Measurements from ENCODE around the gene FHAD1.

The FHAD1 gene

GRCh38 chr1:15402809-15403450 lies 155.9 kb downstream of the FHAD1 start:
- no peak for TF ChIP-seq POLR2A (IDR thresholded peaks at IDR 0.05; ENCODE audit: extremely low read depth, insufficient read length)
- TF ChIP-seq CTCF (IDR thresholded peaks at IDR 0.05; ENCODE audit: low read depth, low read length) = no peak
- TF ChIP-seq MAX (IDR thresholded peaks at IDR 0.05; ENCODE audit: low read depth, low read length) = no peak
- TF ChIP-seq MYC (IDR thresholded peaks at IDR 0.05; ENCODE audit: low read depth, low read length) = no peak
- DNase-seq (ENCODE audit: low read depth) = no peak
- H3K4me3 ChIP-seq (ENCODE audit: low read depth, low read length) = no peak overlapping the region

GRCh38 chr1:15403962-15404580 lies 157.0 kb downstream of the FHAD1 start:
- no peak overlapping the region for H3K4me3 ChIP-seq (ENCODE audit: low read depth, low read length)
- TF ChIP-seq CTCF (IDR thresholded peaks at IDR 0.05; ENCODE audit: low read depth, low read length) (no peak), POLR2A (IDR thresholded peaks at IDR 0.05; ENCODE audit: extremely low read depth, insufficient read length) (no peak), MAX (IDR thresholded peaks at IDR 0.05; ENCODE audit: low read depth, low read length) (no peak), MYC (IDR thresholded peaks at IDR 0.05; ENCODE audit: low read depth, low read length) (no peak)
- DNase-seq (ENCODE audit: low read depth) = no peak

DNA sequence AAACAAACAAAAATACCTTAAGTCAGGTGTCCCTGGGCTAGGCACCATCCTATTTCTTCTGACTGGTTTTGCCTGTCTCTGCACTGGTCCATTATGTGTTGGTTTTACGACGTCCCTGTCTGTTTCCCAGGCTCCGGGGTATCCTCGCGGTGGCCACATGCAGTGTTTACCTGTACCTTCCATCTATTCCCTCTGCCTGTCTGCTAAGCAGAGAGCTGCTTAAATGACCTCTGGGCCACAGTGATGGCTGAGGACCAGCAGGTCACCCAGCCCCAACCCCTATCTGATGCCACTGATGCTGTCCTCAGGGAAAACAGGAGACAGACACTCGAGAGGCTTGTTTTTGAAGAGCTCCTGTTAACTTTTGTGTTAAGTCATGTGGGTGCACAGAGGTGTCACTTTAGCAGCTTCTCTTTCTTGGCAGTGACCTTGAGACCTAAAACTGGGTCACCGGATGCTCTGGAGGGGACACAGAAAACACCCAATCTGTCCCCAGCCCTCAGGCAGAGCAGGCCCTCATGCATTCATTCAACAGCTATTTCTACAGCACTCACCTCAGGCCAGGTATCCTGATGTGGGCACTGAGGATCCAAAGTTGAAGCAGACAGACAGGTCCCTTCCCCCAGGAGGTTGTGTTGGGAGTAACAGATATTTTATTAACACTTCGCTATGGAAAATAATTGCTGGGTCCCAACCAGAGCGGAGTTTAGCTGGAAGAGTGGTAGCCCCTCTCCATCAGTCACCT lies 158.3 kb downstream of the FHAD1 start:
- no peak for DNase-seq (ENCODE audit: low read depth)
- TF ChIP-seq CTCF (IDR thresholded peaks at IDR 0.05; ENCODE audit: low read depth, low read length) (no peak), POLR2A (IDR thresholded peaks at IDR 0.05; ENCODE audit: extremely low read depth, insufficient read length) (no peak), MYC (IDR thresholded peaks at IDR 0.05; ENCODE audit: low read depth, low read length) (no peak), MAX (IDR thresholded peaks at IDR 0.05; ENCODE audit: low read depth, low read length) (no peak)
- H3K4me3 ChIP-seq (ENCODE audit: low read depth, low read length) = no peak overlapping the region

- no peak for DNase-seq (ENCODE audit: low read depth)
- H3K4me3 ChIP-seq (ENCODE audit: low read depth, low read length) = no peak overlapping the region
- TF ChIP-seq MAX (IDR thresholded peaks at IDR 0.05; ENCODE audit: low read depth, low read length) (no peak), POLR2A (IDR thresholded peaks at IDR 0.05; ENCODE audit: extremely low read depth, insufficient read length) (no peak), CTCF (IDR thresholded peaks at IDR 0.05; ENCODE audit: low read depth, low read length) (no peak), MYC (IDR thresholded peaks at IDR 0.05; ENCODE audit: low read depth, low read length) (no peak)
Measured at GRCh38 chr1:15406614-15407559, 159.9 kb downstream of the FHAD1 start.

DNA sequence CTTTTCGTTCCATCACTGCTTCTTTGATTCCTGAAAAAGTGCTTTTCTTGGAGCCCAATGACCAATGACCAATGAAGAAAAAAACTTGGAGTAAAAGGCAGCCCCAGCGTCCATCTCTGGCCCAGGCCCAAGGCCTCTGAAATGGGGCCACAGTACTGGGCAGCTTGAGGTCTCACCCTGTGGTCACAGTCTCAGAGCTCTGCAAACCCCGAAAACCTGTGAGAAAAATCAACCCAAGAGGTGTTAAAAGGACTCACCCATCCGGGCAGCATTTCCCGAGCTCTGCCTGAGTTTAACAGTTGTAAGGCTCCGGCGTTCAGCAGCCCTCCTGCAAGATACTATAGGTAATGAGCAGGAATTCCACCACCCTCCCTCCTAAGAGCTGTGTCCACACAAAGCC lies 160.6 kb downstream of the FHAD1 start:
- TF ChIP-seq POLR2A (IDR thresholded peaks at IDR 0.05; ENCODE audit: extremely low read depth, insufficient read length) (no peak), MYC (IDR thresholded peaks at IDR 0.05; ENCODE audit: low read depth, low read length) (no peak), MAX (IDR thresholded peaks at IDR 0.05; ENCODE audit: low read depth, low read length) (no peak), CTCF (IDR thresholded peaks at IDR 0.05; ENCODE audit: low read depth, low read length) (no peak)
- DNase-seq (ENCODE audit: low read depth) = no peak
- H3K4me3 ChIP-seq (ENCODE audit: low read depth, low read length) = no peak overlapping the region
